Smooth muscle cell (in vitro differentiated cells): ENCODE results near the gene KCNC3. TPM values are rescaled to one million over a fixed set of nuclear protein-coding genes. Genes with fewer than 3 reads are reported as not detected.

Experiments used
- DNase-seq: peaks from one replicate; lab custom pipeline; 2025; ENCODE audit not compliant: unreplicated experiment; lab: John Stamatoyannopoulos, UW
- H2AFZ ChIP-seq: fragments of 200-600 bp; sonication (generic); 2 replicates; pipeline ENCODE4 v1.6.0; 2016; ENCODE audit warnings: antibody characterized with exemption, low read depth, mild to moderate bottlenecking
- H3F3A ChIP-seq: fragments of 200-600 bp; sonication (generic); 2 replicates; pipeline ENCODE4 v1.6.0; 2017; ENCODE audit warnings: antibody characterized with exemption, low read depth
- H3K27ac ChIP-seq: fragments of 200-600 bp; sonication (generic); 2 replicates; pipeline ENCODE4 v1.5.1; 2016; ENCODE audit warnings: low read depth, mild to moderate bottlenecking
- H3K27me3 ChIP-seq: fragments of 200-600 bp; sonication (generic); 2 replicates; pipeline ENCODE4 v1.6.1; 2016; ENCODE audit warnings: low read depth, mild to moderate bottlenecking
- H3K36me3 ChIP-seq: fragments of 200-600 bp; sonication (generic); 2 replicates; pipeline ENCODE4 v1.5.1; 2016; ENCODE audit warnings: low read depth
- H3K4me1 ChIP-seq: fragments of 200-600 bp; sonication (generic); 2 replicates; pipeline ENCODE4 v1.5.1; 2016; ENCODE audit warnings: low read depth
- H3K4me2 ChIP-seq: fragments of 200-600 bp; sonication (generic); 2 replicates; pipeline ENCODE4 v1.6.0; 2016; ENCODE audit warnings: mild to moderate bottlenecking
- H3K4me3 ChIP-seq: fragments of 200-600 bp; sonication (generic); 2 replicates; pipeline ENCODE4 v1.5.1; 2016; ENCODE audit warnings: mild to moderate bottlenecking
- H3K79me2 ChIP-seq: fragments of 200-600 bp; sonication (generic); 2 replicates; pipeline ENCODE4 v1.6.0; 2016; ENCODE audit warnings: low read depth, mild to moderate bottlenecking
- H3K9ac ChIP-seq: fragments of 200-600 bp; sonication (generic); 2 replicates; pipeline ENCODE4 v1.6.0; 2016; ENCODE audit warnings: low read depth
- H3K9me3 ChIP-seq: fragments of 200-600 bp; sonication (generic); replicated peaks from 2 replicates; pipeline ENCODE4 v1.5.1; 2016; ENCODE audit warnings: low read depth
- H4K20me1 ChIP-seq: fragments of 200-600 bp; sonication (generic); 2 replicates; pipeline ENCODE4 v1.6.0; 2016; ENCODE audit warnings: low read depth
- WGBS: methylation state at CpG from one replicate; pipeline ENCODE4 v1.1.7; 2016; ENCODE audit warnings: low lambda C conversion rate; 5-methylcytosine and 5-hydroxymethylcytosine counted together
- polyA plus RNA-seq: library from polyadenylated mRNA; unstranded; fragments of >200 nt; fragmentation: Nextera tagmentation; extraction: Ambion mirVana; gene quantifications from 2 replicates; pipeline ENCODE4 v1.2.1, GENCODE V29; 2016
- total RNA-seq: library from RNA; depleted of rRNA; stranded (reverse); fragments of >200 nt; gene quantifications from 2 replicates; pipeline ENCODE4 v1.2.3, GENCODE V29; 2014
- TF ChIP-seq, protein P1 (sequence below): fragments of 200-600 bp; sonication (generic); IDR thresholded peaks from 2 replicates; pipeline ENCODE4 v1.5.1; 2017; ENCODE audit warnings: borderline replicate concordance, mild to moderate bottlenecking, antibody characterized with exemption; ENCODE audit not compliant: insufficient read depth, poor library complexity, severe bottlenecking

Gene KCNC3
- total and polyA plus RNA-seq, 2 experiments from 2014 or later = 0.46 to 1.4 TPM

DNA sequence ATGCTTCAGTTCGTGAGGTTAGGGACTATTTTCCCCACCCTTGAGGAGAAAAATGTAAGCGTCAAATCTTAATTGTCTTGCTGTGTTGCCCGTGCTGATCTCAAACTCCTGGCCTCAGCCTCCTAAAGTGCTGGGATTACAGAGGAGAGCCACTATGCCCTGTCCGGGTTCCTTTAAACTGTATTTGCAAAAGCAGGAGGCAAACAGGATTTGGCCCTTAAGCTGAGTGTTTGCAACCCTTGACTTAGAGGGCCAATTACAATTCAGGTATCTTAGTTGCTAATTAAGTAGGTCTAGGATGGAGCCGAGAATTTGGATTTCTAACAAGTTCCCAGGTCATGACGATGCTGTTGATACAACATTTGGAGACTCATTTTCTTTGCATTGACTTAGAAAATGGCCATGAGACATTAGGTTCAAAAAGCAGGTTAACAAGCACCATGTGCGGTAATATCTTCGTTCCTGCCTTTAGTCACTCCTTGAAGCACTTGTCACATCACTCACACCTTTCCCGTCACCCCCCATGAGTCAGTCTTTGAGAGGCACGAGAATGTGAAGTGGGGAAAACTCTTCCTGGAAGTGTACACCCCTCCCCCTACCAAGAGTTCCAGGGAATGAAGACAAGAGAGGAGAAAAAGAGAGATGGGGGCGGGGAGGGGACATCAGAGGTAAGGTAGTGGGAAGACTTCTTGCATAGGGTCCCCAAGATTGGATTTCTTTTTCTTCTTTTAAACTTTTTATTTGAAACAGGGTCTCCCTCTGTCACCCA lies 33.7 kb upstream of the KCNC3 start:
- H3K9ac ChIP-seq = no peak overlapping the region
- no peaks in the 10 kb centered on the region for H3K27me3 ChIP-seq
- 71% methylated on average over 11 of the region's 11 CpGs for WGBS
- no peak overlapping the region for H2AFZ ChIP-seq
- no peaks in the 10 kb centered on the region for H3K9me3 ChIP-seq
- no peak for DNase-seq
- no peak overlapping the region for H3K4me3 ChIP-seq
- H3K36me3 ChIP-seq = no peaks in the 10 kb centered on the region
- TF ChIP-seq, protein P1, sequence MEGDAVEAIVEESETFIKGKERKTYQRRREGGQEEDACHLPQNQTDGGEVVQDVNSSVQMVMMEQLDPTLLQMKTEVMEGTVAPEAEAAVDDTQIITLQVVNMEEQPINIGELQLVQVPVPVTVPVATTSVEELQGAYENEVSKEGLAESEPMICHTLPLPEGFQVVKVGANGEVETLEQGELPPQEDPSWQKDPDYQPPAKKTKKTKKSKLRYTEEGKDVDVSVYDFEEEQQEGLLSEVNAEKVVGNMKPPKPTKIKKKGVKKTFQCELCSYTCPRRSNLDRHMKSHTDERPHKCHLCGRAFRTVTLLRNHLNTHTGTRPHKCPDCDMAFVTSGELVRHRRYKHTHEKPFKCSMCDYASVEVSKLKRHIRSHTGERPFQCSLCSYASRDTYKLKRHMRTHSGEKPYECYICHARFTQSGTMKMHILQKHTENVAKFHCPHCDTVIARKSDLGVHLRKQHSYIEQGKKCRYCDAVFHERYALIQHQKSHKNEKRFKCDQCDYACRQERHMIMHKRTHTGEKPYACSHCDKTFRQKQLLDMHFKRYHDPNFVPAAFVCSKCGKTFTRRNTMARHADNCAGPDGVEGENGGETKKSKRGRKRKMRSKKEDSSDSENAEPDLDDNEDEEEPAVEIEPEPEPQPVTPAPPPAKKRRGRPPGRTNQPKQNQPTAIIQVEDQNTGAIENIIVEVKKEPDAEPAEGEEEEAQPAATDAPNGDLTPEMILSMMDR = no peak
- H3K27ac ChIP-seq = no peak overlapping the region
- no peaks in the 10 kb centered on the region for H3K4me1 ChIP-seq
- no peaks in the 10 kb centered on the region for H4K20me1 ChIP-seq
- H3K4me2 ChIP-seq = no peak overlapping the region
- no peaks in the 10 kb centered on the region for H3F3A ChIP-seq
- no peaks in the 10 kb centered on the region for H3K79me2 ChIP-seq

DNA sequence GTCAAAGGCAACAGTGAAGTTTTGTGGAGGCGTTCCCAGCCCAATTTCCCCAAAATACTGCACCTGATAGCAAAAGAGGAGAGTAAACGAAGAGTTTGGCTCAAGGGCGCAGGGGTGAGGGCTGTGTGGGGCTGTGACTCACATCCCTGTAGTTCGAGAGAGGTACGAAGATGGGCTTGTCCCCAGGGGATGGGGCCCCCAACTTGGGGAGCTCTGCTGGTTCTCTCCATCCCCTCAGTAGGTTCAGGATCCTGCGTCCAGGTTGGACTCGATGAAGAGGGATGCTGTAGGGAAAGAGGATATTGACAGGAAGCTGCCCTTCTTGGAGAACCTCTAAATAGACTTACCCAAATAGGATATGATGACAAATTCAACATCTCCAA lies 32.8 kb upstream of the KCNC3 start:
- Histone ChIP-seq H3K36me3 (no peaks in the 10 kb centered on the region), H3F3A (no peaks in the 10 kb centered on the region), H3K27me3 (no peaks in the 10 kb centered on the region), H3K4me1 (no peaks in the 10 kb centered on the region), H3K4me2 (no peak overlapping the region), H3K27ac (no peak overlapping the region), H4K20me1 (no peaks in the 10 kb centered on the region), H3K9me3 (no peaks in the 10 kb centered on the region), H3K4me3 (no peak overlapping the region), H2AFZ (no peak overlapping the region), H3K79me2 (no peaks in the 10 kb centered on the region), H3K9ac (no peak overlapping the region)
- WGBS = 94% methylated on average over 7 of the region's 7 CpGs
- no peak for DNase-seq
- TF ChIP-seq, protein P1 = no peak

DNA sequence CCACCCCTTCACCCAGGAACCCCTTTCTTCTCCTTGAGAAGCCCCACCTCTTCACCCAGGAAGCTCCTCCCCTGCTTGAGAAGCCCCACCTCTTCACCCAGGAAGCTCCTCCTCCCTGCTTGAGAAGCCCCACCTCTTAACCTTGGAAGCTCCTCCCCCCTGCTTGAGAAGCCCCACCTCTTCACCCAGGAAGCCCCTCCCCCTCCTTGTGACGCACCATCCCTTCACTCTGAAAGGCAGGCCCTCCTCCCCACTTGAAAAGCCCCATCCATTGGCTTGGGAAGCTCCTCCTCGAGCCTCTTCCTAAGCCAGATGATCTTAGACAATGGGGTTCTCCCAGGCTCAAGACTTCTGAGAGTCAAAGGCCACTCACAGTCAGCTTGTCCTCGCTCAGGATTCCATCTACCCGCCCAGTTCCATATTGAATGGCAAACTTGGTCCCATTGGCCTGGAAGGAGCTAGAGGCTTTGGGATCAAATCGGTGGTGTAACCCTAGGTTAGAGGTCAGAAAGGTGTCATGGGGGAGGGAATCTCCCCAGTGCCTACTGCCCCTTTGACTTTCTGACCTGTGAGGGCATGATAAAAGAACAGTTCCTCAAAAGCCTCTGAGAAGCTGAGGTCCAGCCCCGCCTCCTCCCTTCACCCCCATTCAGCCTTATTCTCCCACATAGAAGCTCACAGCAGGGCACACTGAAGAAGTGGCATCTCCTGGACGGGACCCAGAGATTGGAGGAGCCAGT lies 32.3 kb upstream of the KCNC3 start:
- H3K9ac ChIP-seq = no peak overlapping the region
- no peaks in the 10 kb centered on the region for H4K20me1 ChIP-seq
- H2AFZ ChIP-seq = no peak overlapping the region
- H3K27me3 ChIP-seq = no peaks in the 10 kb centered on the region
- DNase-seq = no peak
- no peaks in the 10 kb centered on the region for H3K79me2 ChIP-seq
- no peaks in the 10 kb centered on the region for H3F3A ChIP-seq
- WGBS = 87% methylated on average over 7 of the region's 7 CpGs
- H3K9me3 ChIP-seq = no peaks in the 10 kb centered on the region
- H3K36me3 ChIP-seq = no peaks in the 10 kb centered on the region
- TF ChIP-seq, protein P1 = no peak
- H3K4me2 ChIP-seq = no peak overlapping the region
- H3K27ac ChIP-seq = no peak overlapping the region
- H3K4me1 ChIP-seq = no peaks in the 10 kb centered on the region
- no peak overlapping the region for H3K4me3 ChIP-seq
